Measurements from ENCODE around the gene TBCK.

Gene TBCK

GRCh38 chr4:106039796-106040195 lies 276.2 kb downstream of the TBCK start:
- no peak for DNase-seq (ENCODE audit: low read depth in 2 of 2)

- no peak for DNase-seq (ENCODE audit: low read depth in 2 of 2)
These were observed 277.1 kb downstream of the TBCK start for GRCh38 chr4:106038908-106039307.

- no peak for DNase-seq (ENCODE audit: low read depth in 2 of 2)
These were observed 278.0 kb downstream of the TBCK start for GRCh38 chr4:106038012-106038411.

GRCh38 chr4:106036848-106037247 lies 279.2 kb downstream of the TBCK start:
- DNase-seq (ENCODE audit: low read depth in 2 of 2) = no peak

- no peak for DNase-seq (ENCODE audit: low read depth in 2 of 2)
These were observed 279.7 kb downstream of the TBCK start for GRCh38 chr4:106036334-106036733.

GRCh38 chr4:106035204-106035603 lies 280.8 kb downstream of the TBCK start:
- no peak for DNase-seq (ENCODE audit: low read depth in 2 of 2)

GRCh38 chr4:106034751-106035150 lies 281.3 kb downstream of the TBCK start:
- no peak for DNase-seq (ENCODE audit: low read depth in 2 of 2)

- DNase-seq (ENCODE audit: low read depth in 2 of 2) = no peak
These were observed 281.8 kb downstream of the TBCK start for GRCh38 chr4:106034220-106034619.

GRCh38 chr4:106033469-106033868 lies 282.5 kb downstream of the TBCK start:
- DNase-seq (ENCODE audit: low read depth in 2 of 2) = no peak

- DNase-seq (ENCODE audit: low read depth in 2 of 2) = no peak
These were observed 283.1 kb downstream of the TBCK start for GRCh38 chr4:106032851-106033286.

- DNase-seq (ENCODE audit: low read depth in 2 of 2) = no peak
These were observed 293.6 kb downstream of the TBCK start for GRCh38 chr4:106022454-106022853.

- DNase-seq (ENCODE audit: low read depth in 2 of 2) = no peak
These were observed 294.1 kb downstream of the TBCK start for GRCh38 chr4:106021737-106022410.

- no peak for DNase-seq (ENCODE audit: low read depth in 2 of 2)
These were observed 296.2 kb downstream of the TBCK start for GRCh38 chr4:106019771-106020170.

GRCh38 chr4:106017975-106018374 lies 298.0 kb downstream of the TBCK start:
- no peak for DNase-seq (ENCODE audit: low read depth in 2 of 2)

GRCh38 chr4:106011387-106011786 lies 304.6 kb downstream of the TBCK start:
- no peak for DNase-seq (ENCODE audit: low read depth in 2 of 2)

GRCh38 chr4:106010761-106011160 lies 305.2 kb downstream of the TBCK start:
- DNase-seq (ENCODE audit: low read depth in 2 of 2) = no peak

- DNase-seq (ENCODE audit: low read depth in 2 of 2) = no peak
These were observed 313.0 kb downstream of the TBCK start for GRCh38 chr4:106002994-106003393.

- no peak for DNase-seq (ENCODE audit: low read depth in 2 of 2)
These were observed 317.6 kb downstream of the TBCK start for GRCh38 chr4:105998171-105999063.

- no peak for DNase-seq (ENCODE audit: low read depth in 2 of 2)
These were observed 319.2 kb downstream of the TBCK start for GRCh38 chr4:105996845-105997244.

- no peak for DNase-seq (ENCODE audit: low read depth in 2 of 2)
These were observed 321.0 kb downstream of the TBCK start for GRCh38 chr4:105994841-105995501.

GRCh38 chr4:105994061-105994460 lies 321.9 kb downstream of the TBCK start:
- DNase-seq (ENCODE audit: low read depth in 2 of 2) = no peak

GRCh38 chr4:105992641-105993305 lies 323.2 kb downstream of the TBCK start:
- no peak for DNase-seq (ENCODE audit: low read depth in 2 of 2)
